ENCODE data around the gene TNFRSF1B.

The TNFRSF1B gene

GRCh38 chr1:12142141-12142823, 24.5 kb upstream of the TNFRSF1B start:
- WGBS, 2 experiments (ENCODE audit: insufficient coverage in 2 of 2): 76 to 89% methylated on average over 10 to 12 of the region's 18 CpGs
- H3K36me3 ChIP-seq (ENCODE audit: control insufficient read depth, insufficient read depth, low read length): no peaks in the 10 kb centered on the region
- H3K27ac ChIP-seq (ENCODE audit: low read depth, low read length, severe bottlenecking): no peak overlapping the region
- H3K4me1 ChIP-seq (ENCODE audit: control insufficient read depth, insufficient read depth, low read length, poor library complexity, severe bottlenecking): peaks cover 21% of the 10 kb centered on the region
- H3K9me3 ChIP-seq (ENCODE audit: control insufficient read depth, low read length): no peaks in the 10 kb centered on the region
- H3K4me3 ChIP-seq (ENCODE audit: extremely low read depth, insufficient read depth, low read length, poor library complexity, severe bottlenecking): no peak overlapping the region

GRCh38 chr1:12142891-12143630, 23.7 kb upstream of the TNFRSF1B start:
- Histone ChIP-seq H3K27ac (ENCODE audit: low read depth, low read length, severe bottlenecking) (no peak overlapping the region), H3K4me3 (ENCODE audit: extremely low read depth, insufficient read depth, low read length, poor library complexity, severe bottlenecking) (no peak overlapping the region)
- 97 to 98% methylated on average over 19 to 20 of the region's 21 CpGs for WGBS, 2 experiments (ENCODE audit: insufficient coverage in 2 of 2)

GRCh38 chr1:12143631-12144155, 23.1 kb upstream of the TNFRSF1B start:
- 90 to 92% methylated on average over 13 to 16 of the region's 17 CpGs for WGBS, 2 experiments (ENCODE audit: insufficient coverage in 2 of 2)
- Histone ChIP-seq H3K4me1 (ENCODE audit: control insufficient read depth, insufficient read depth, low read length, poor library complexity, severe bottlenecking) (peaks cover 24% of the 10 kb centered on the region), H3K36me3 (ENCODE audit: control insufficient read depth, insufficient read depth, low read length) (no peaks in the 10 kb centered on the region), H3K27ac (ENCODE audit: low read depth, low read length, severe bottlenecking) (peak overlapping the region; percentile 10), H3K9me3 (ENCODE audit: control insufficient read depth, low read length) (no peaks in the 10 kb centered on the region), H3K4me3 (ENCODE audit: extremely low read depth, insufficient read depth, low read length, poor library complexity, severe bottlenecking) (no peak overlapping the region)

More at GRCh38 chr1:12142891-12143630, 23.7 kb upstream of the TNFRSF1B start:
- no peaks in the 10 kb centered on the region for H3K36me3 ChIP-seq (ENCODE audit: control insufficient read depth, insufficient read depth, low read length)
- H3K9me3 ChIP-seq (ENCODE audit: control insufficient read depth, low read length): no peaks in the 10 kb centered on the region
- peaks cover 24% of the 10 kb centered on the region for H3K4me1 ChIP-seq (ENCODE audit: control insufficient read depth, insufficient read depth, low read length, poor library complexity, severe bottlenecking)

GRCh38 chr1:12144236-12144635, 22.6 kb upstream of the TNFRSF1B start:
- Histone ChIP-seq H3K27ac (ENCODE audit: low read depth, low read length, severe bottlenecking) (no peak overlapping the region), H3K4me1 (ENCODE audit: control insufficient read depth, insufficient read depth, low read length, poor library complexity, severe bottlenecking) (peaks cover 24% of the 10 kb centered on the region), H3K9me3 (ENCODE audit: control insufficient read depth, low read length) (no peaks in the 10 kb centered on the region), H3K4me3 (ENCODE audit: extremely low read depth, insufficient read depth, low read length, poor library complexity, severe bottlenecking) (no peak overlapping the region), H3K36me3 (ENCODE audit: control insufficient read depth, insufficient read depth, low read length) (no peaks in the 10 kb centered on the region)
- WGBS, 2 experiments (ENCODE audit: insufficient coverage in 2 of 2): 87 to 92% methylated on average over 7 to 8 of the region's 8 CpGs

GRCh38 chr1:12144969-12145368, 21.8 kb upstream of the TNFRSF1B start:
- WGBS, 2 experiments (ENCODE audit: insufficient coverage in 2 of 2): 94 to 100% methylated on average over 3 to 4 of the region's 4 CpGs

GRCh38 chr1:12145616-12146342, 21.0 kb upstream of the TNFRSF1B start:
- H3K4me1 ChIP-seq (ENCODE audit: control insufficient read depth, insufficient read depth, low read length, poor library complexity, severe bottlenecking): peaks cover 20% of the 10 kb centered on the region
- H3K27ac ChIP-seq (ENCODE audit: low read depth, low read length, severe bottlenecking): no peak overlapping the region
- no peaks in the 10 kb centered on the region for H3K36me3 ChIP-seq (ENCODE audit: control insufficient read depth, insufficient read depth, low read length)
- WGBS, 2 experiments (ENCODE audit: insufficient coverage in 2 of 2): 96 to 100% methylated on average over 7 to 9 of the region's 12 CpGs
- peaks cover 4% of the 10 kb centered on the region for H3K9me3 ChIP-seq (ENCODE audit: control insufficient read depth, low read length)
- H3K4me3 ChIP-seq (ENCODE audit: extremely low read depth, insufficient read depth, low read length, poor library complexity, severe bottlenecking): no peak overlapping the region

More at GRCh38 chr1:12144969-12145368, 21.8 kb upstream of the TNFRSF1B start:
- H3K9me3 ChIP-seq (ENCODE audit: control insufficient read depth, low read length): peaks cover 4% of the 10 kb centered on the region
- H3K4me3 ChIP-seq (ENCODE audit: extremely low read depth, insufficient read depth, low read length, poor library complexity, severe bottlenecking): no peak overlapping the region
- H3K36me3 ChIP-seq (ENCODE audit: control insufficient read depth, insufficient read depth, low read length): no peaks in the 10 kb centered on the region
- H3K4me1 ChIP-seq (ENCODE audit: control insufficient read depth, insufficient read depth, low read length, poor library complexity, severe bottlenecking): peaks cover 24% of the 10 kb centered on the region
- H3K27ac ChIP-seq (ENCODE audit: low read depth, low read length, severe bottlenecking): no peak overlapping the region

GRCh38 chr1:12146343-12147112, 20.3 kb upstream of the TNFRSF1B start:
- WGBS, 2 experiments (ENCODE audit: insufficient coverage in 2 of 2): 91% methylated on average over 16 to 20 of the region's 20 CpGs
- Histone ChIP-seq H3K4me3 (ENCODE audit: extremely low read depth, insufficient read depth, low read length, poor library complexity, severe bottlenecking) (no peak overlapping the region), H3K9me3 (ENCODE audit: control insufficient read depth, low read length) (peaks cover 4% of the 10 kb centered on the region), H3K27ac (ENCODE audit: low read depth, low read length, severe bottlenecking) (peak overlapping the region; percentile 66), H3K36me3 (ENCODE audit: control insufficient read depth, insufficient read depth, low read length) (no peaks in the 10 kb centered on the region), H3K4me1 (ENCODE audit: control insufficient read depth, insufficient read depth, low read length, poor library complexity, severe bottlenecking) (peaks cover 20% of the 10 kb centered on the region)

- Histone ChIP-seq H3K4me1 (ENCODE audit: control insufficient read depth, insufficient read depth, low read length, poor library complexity, severe bottlenecking) (peaks cover 20% of the 10 kb centered on the region), H3K9me3 (ENCODE audit: control insufficient read depth, low read length) (peaks cover 4% of the 10 kb centered on the region), H3K27ac (ENCODE audit: low read depth, low read length, severe bottlenecking) (peak overlapping the region; percentile 66), H3K4me3 (ENCODE audit: extremely low read depth, insufficient read depth, low read length, poor library complexity, severe bottlenecking) (no peak overlapping the region), H3K36me3 (ENCODE audit: control insufficient read depth, insufficient read depth, low read length) (no peaks in the 10 kb centered on the region)
- WGBS, 2 experiments (ENCODE audit: insufficient coverage in 2 of 2): 84 to 88% methylated on average over 6 to 7 of the region's 8 CpGs
These were observed 19.5 kb upstream of the TNFRSF1B start for GRCh38 chr1:12147201-12147701.

- WGBS, 2 experiments (ENCODE audit: insufficient coverage in 2 of 2): 90 to 100% methylated on average over 1 to 4 of the region's 8 CpGs
These were observed 18.4 kb upstream of the TNFRSF1B start for GRCh38 chr1:12148160-12148957.

More at GRCh38 chr1:12148160-12148957, 18.4 kb upstream of the TNFRSF1B start:
- peaks cover 4% of the 10 kb centered on the region for H3K9me3 ChIP-seq (ENCODE audit: control insufficient read depth, low read length)
- no peaks in the 10 kb centered on the region for H3K36me3 ChIP-seq (ENCODE audit: control insufficient read depth, insufficient read depth, low read length)
- H3K27ac ChIP-seq (ENCODE audit: low read depth, low read length, severe bottlenecking): no peak overlapping the region
- H3K4me3 ChIP-seq (ENCODE audit: extremely low read depth, insufficient read depth, low read length, poor library complexity, severe bottlenecking): no peak overlapping the region
- H3K4me1 ChIP-seq (ENCODE audit: control insufficient read depth, insufficient read depth, low read length, poor library complexity, severe bottlenecking): peaks cover 20% of the 10 kb centered on the region
